Loucy (cell line): ENCODE results near the gene SLC9A8.

Source experiments
- H2AFZ ChIP-seq: fragments of 200-600 bp; sonication (generic); 2 replicates; pipeline ENCODE4 v1.6.0; 2016; ENCODE audit warnings: antibody characterized with exemption, mild to moderate bottlenecking, low read length, moderate library complexity
- H3F3A ChIP-seq: fragments of 200-600 bp; 2 replicates; pipeline ENCODE4 v1.6.0; 2016; ENCODE audit warnings: antibody characterized with exemption, low read depth, mild to moderate bottlenecking
- H3K27me3 ChIP-seq: fragments of 200-600 bp; sonication (generic); 2 replicates; pipeline ENCODE4 v1.6.1; 2014; ENCODE audit warnings: low read length, mild to moderate bottlenecking; ENCODE audit not compliant: insufficient read depth, poor library complexity, severe bottlenecking
- H3K36me3 ChIP-seq: fragments of 200-600 bp; sonication (generic); 2 replicates; pipeline ENCODE4 v1.6.1; 2016; ENCODE audit warnings: low read length; ENCODE audit not compliant: insufficient read depth
- H3K4me1 ChIP-seq: fragments of 200-600 bp; sonication (generic); 2 replicates; pipeline ENCODE4 v1.5.1; 2014; ENCODE audit warnings: low read length, mild to moderate bottlenecking; ENCODE audit not compliant: insufficient read depth, poor library complexity, severe bottlenecking
- H3K4me2 ChIP-seq: fragments of 200-600 bp; sonication (generic); 2 replicates; pipeline ENCODE4 v1.6.0; 2014; ENCODE audit warnings: antibody characterized with exemption, low read length, low read depth, mild to moderate bottlenecking; ENCODE audit not compliant: poor library complexity, severe bottlenecking
- H3K4me3 ChIP-seq: fragments of 200-600 bp; sonication (generic); 2 replicates; pipeline ENCODE4 v1.5.1; 2014; ENCODE audit warnings: low read length, mild to moderate bottlenecking, mixed read lengths; ENCODE audit not compliant: poor library complexity, severe bottlenecking
- H3K79me2 ChIP-seq: fragments of 200-600 bp; sonication (generic); 2 replicates; pipeline ENCODE4 v1.6.1; 2014; ENCODE audit warnings: low read length; ENCODE audit not compliant: insufficient read depth
- H3K9ac ChIP-seq: fragments of 200-600 bp; sonication (generic); 2 replicates; pipeline ENCODE4 v1.6.0; 2014; ENCODE audit warnings: mild to moderate bottlenecking, low read depth, low read length, moderate library complexity; ENCODE audit not compliant: poor library complexity, severe bottlenecking
- H3K9me2 ChIP-seq: fragments of 200-600 bp; sonication (generic); replicated peaks from 2 replicates; pipeline ENCODE4 v1.6.1; 2016; ENCODE audit warnings: low read depth, low read length, mixed read lengths
- H3K9me3 ChIP-seq: fragments of 200-600 bp; sonication (generic); 2 replicates; pipeline ENCODE4 v1.6.1; 2014; ENCODE audit warnings: mild to moderate bottlenecking, antibody characterized with exemption, low read length, low read depth; ENCODE audit not compliant: insufficient read depth
- H4K20me1 ChIP-seq: fragments of 200-600 bp; sonication (generic); 2 replicates; pipeline ENCODE4 v1.6.0; 2014; ENCODE audit warnings: antibody characterized with exemption, low read length, mild to moderate bottlenecking; ENCODE audit not compliant: insufficient read depth, poor library complexity, severe bottlenecking
- CTCF ChIP-seq: fragments of 200-600 bp; sonication (generic); conservative IDR thresholded peaks from 2 replicates; pipeline ENCODE4 v1.5.1; 2014; ENCODE audit warnings: mild to moderate bottlenecking, antibody characterized with exemption, low read length
- EZH2phosphoT487 ChIP-seq: fragments of 200-600 bp; IDR thresholded peaks from 2 replicates; pipeline ENCODE4 v1.6.1; 2018; ENCODE audit warnings: antibody characterized with exemption, mild to moderate bottlenecking, moderate library complexity, borderline replicate concordance

Gene SLC9A8

GRCh38 chr20:49872056-49872455 lies 59.4 kb downstream of the SLC9A8 start:
- H3K79me2 ChIP-seq = no peaks in the 10 kb centered on the region
- H3F3A ChIP-seq = no peaks in the 10 kb centered on the region
- no peaks in the 10 kb centered on the region; the same call in 1 of the 2 replicates for H3K36me3 ChIP-seq
- no peak overlapping the region for H3K4me3 ChIP-seq
- H3K4me2 ChIP-seq = no peak overlapping the region
- H3K27me3 ChIP-seq = no peaks in the 10 kb centered on the region
- TF ChIP-seq CTCF (no peak), EZH2phosphoT487 (no peak)
- no peaks in the 10 kb centered on the region for H3K9me3 ChIP-seq
- H3K9me2 ChIP-seq = no peaks in the 10 kb centered on the region
- no peaks in the 10 kb centered on the region for H4K20me1 ChIP-seq
- H3K4me1 ChIP-seq = no peaks in the 10 kb centered on the region
- no peak overlapping the region for H3K9ac ChIP-seq
- H2AFZ ChIP-seq = no peak overlapping the region

GRCh38 chr20:49874696-49875095 lies 62.1 kb downstream of the SLC9A8 start:
- Histone ChIP-seq H3K79me2 (no peaks in the 10 kb centered on the region), H3K9me2 (no peaks in the 10 kb centered on the region), H3K4me2 (no peak overlapping the region), H3F3A (no peaks in the 10 kb centered on the region), H3K4me3 (no peak overlapping the region), H2AFZ (no peak overlapping the region), H4K20me1 (no peaks in the 10 kb centered on the region), H3K27me3 (no peaks in the 10 kb centered on the region), H3K4me1 (no peaks in the 10 kb centered on the region), H3K36me3 (no peaks in the 10 kb centered on the region; the same call in 1 of the 2 replicates), H3K9me3 (no peaks in the 10 kb centered on the region), H3K9ac (no peak overlapping the region)
- TF ChIP-seq EZH2phosphoT487 = no peak
- no peak for TF ChIP-seq CTCF

GRCh38 chr20:49877386-49877921 lies 64.8 kb downstream of the SLC9A8 start:
- Histone ChIP-seq H3K4me1 (no peaks in the 10 kb centered on the region), H4K20me1 (no peaks in the 10 kb centered on the region), H3K27me3 (no peaks in the 10 kb centered on the region), H3K9me3 (no peaks in the 10 kb centered on the region), H3F3A (no peaks in the 10 kb centered on the region), H3K9ac (no peak overlapping the region), H3K36me3 (peaks cover 5% of the 10 kb centered on the region; the same call in 1 of the 2 replicates), H3K79me2 (no peaks in the 10 kb centered on the region), H3K9me2 (no peaks in the 10 kb centered on the region), H3K4me2 (no peak overlapping the region), H3K4me3 (no peak overlapping the region), H2AFZ (no peak overlapping the region)
- TF ChIP-seq CTCF = no peak
- no peak for TF ChIP-seq EZH2phosphoT487
